ENCODE measurements around the gene UGT1A5.

Gene UGT1A5

GRCh38 chr2:233712611-233713261, at the start of gene UGT1A5:
Gene UGT1A5, plus strand, starts transcription at chr2:233712907. Its CDS starts 85 bp downstream, at chr2:233712992.
- Histone ChIP-seq H3K9ac (ENCODE audit: insufficient read length) (no peak within 1 kb of the TSS), H3K27ac (no peak within 1 kb of the TSS), H3K4me3 (no peak within 1 kb of the TSS), H3K9me3 (ENCODE audit: low read depth, low read length) (no peaks in the 10 kb centered on the region), H3K36me3 (ENCODE audit: insufficient read depth, low read length) (no peaks in the 10 kb centered on the region)
- no peak for TF ChIP-seq POLR2AphosphoS5 (IDR thresholded peaks at IDR 0.05; ENCODE audit: borderline replicate concordance, low read depth, low read length)
- TF ChIP-seq FOXP2 (optimal IDR thresholded peaks at IDR 0.05; ENCODE audit: control extremely low read depth, extremely low read length, insufficient read depth), result no peak
- no peak for TF ChIP-seq EZH2 (IDR thresholded peaks at IDR 0.05)
- DNase-seq (ENCODE audit: low read depth, low spot score), result no peak

GRCh38 chr2:233663911-233664310, 48.8 kb upstream of the UGT1A5 start:
- TF ChIP-seq POLR2AphosphoS5 (IDR thresholded peaks at IDR 0.05; ENCODE audit: borderline replicate concordance, low read depth, low read length) (no peak), EZH2 (IDR thresholded peaks at IDR 0.05) (no peak), FOXP2 (optimal IDR thresholded peaks at IDR 0.05; ENCODE audit: control extremely low read depth, extremely low read length, insufficient read depth) (no peak)

GRCh38 chr2:233668605-233669260, 44.0 kb upstream of the UGT1A5 start:
- Histone ChIP-seq H3K9me3 (ENCODE audit: low read depth, low read length) (no peaks in the 10 kb centered on the region), H3K36me3 (ENCODE audit: insufficient read depth, low read length) (no peaks in the 10 kb centered on the region), H3K4me3 (no peak overlapping the region), H3K9ac (ENCODE audit: insufficient read length) (no peak overlapping the region), H3K27ac (no peak overlapping the region)
- TF ChIP-seq POLR2AphosphoS5 (IDR thresholded peaks at IDR 0.05; ENCODE audit: borderline replicate concordance, low read depth, low read length) (no peak), FOXP2 (optimal IDR thresholded peaks at IDR 0.05; ENCODE audit: control extremely low read depth, extremely low read length, insufficient read depth) (no peak), EZH2 (IDR thresholded peaks at IDR 0.05) (no peak)
- DNase-seq (ENCODE audit: low read depth, low spot score), result no peak

More at GRCh38 chr2:233663911-233664310, 48.8 kb upstream of the UGT1A5 start:
- H3K36me3 ChIP-seq (ENCODE audit: insufficient read depth, low read length), result no peaks in the 10 kb centered on the region
- H3K9me3 ChIP-seq (ENCODE audit: low read depth, low read length), result no peaks in the 10 kb centered on the region
- H3K27ac ChIP-seq, result no peak overlapping the region
- H3K4me3 ChIP-seq, result no peak overlapping the region
- no peak overlapping the region for H3K9ac ChIP-seq (ENCODE audit: insufficient read length)
- DNase-seq (ENCODE audit: low read depth, low spot score), result no peak

GRCh38 chr2:233671290-233672161, 41.2 kb upstream of the UGT1A5 start, which contains the start of gene UGT1A9:
Gene UGT1A9, plus strand, starts transcription at chr2:233671898. Its CDS starts 37 bp downstream, at chr2:233671935.
- H3K4me3 ChIP-seq, result no peak within 1 kb of the TSS
- no peak within 1 kb of the TSS for H3K27ac ChIP-seq
- no peak within 1 kb of the TSS for H3K9ac ChIP-seq (ENCODE audit: insufficient read length)
- DNase-seq (ENCODE audit: low read depth, low spot score), result no peak
- no peaks in the 10 kb centered on the region for H3K9me3 ChIP-seq (ENCODE audit: low read depth, low read length)
- no peaks in the 10 kb centered on the region for H3K36me3 ChIP-seq (ENCODE audit: insufficient read depth, low read length)
- TF ChIP-seq POLR2AphosphoS5 (IDR thresholded peaks at IDR 0.05; ENCODE audit: borderline replicate concordance, low read depth, low read length), result no peak
- TF ChIP-seq FOXP2 (optimal IDR thresholded peaks at IDR 0.05; ENCODE audit: control extremely low read depth, extremely low read length, insufficient read depth), result no peak
- TF ChIP-seq EZH2 (IDR thresholded peaks at IDR 0.05), result no peak

GRCh38 chr2:233672886-233673285, 39.8 kb upstream of the UGT1A5 start:
- no peak overlapping the region for H3K27ac ChIP-seq
- no peak overlapping the region for H3K4me3 ChIP-seq
- no peaks in the 10 kb centered on the region for H3K36me3 ChIP-seq (ENCODE audit: insufficient read depth, low read length)
- no peak for DNase-seq (ENCODE audit: low read depth, low spot score)
- TF ChIP-seq POLR2AphosphoS5 (IDR thresholded peaks at IDR 0.05; ENCODE audit: borderline replicate concordance, low read depth, low read length), result no peak
- TF ChIP-seq FOXP2 (optimal IDR thresholded peaks at IDR 0.05; ENCODE audit: control extremely low read depth, extremely low read length, insufficient read depth), result no peak
- no peak for TF ChIP-seq EZH2 (IDR thresholded peaks at IDR 0.05)
- no peaks in the 10 kb centered on the region for H3K9me3 ChIP-seq (ENCODE audit: low read depth, low read length)
- no peak overlapping the region for H3K9ac ChIP-seq (ENCODE audit: insufficient read length)

GRCh38 chr2:233673896-233674295, 38.8 kb upstream of the UGT1A5 start:
- DNase-seq (ENCODE audit: low read depth, low spot score), result no peak
- Histone ChIP-seq H3K4me3 (no peak overlapping the region), H3K36me3 (ENCODE audit: insufficient read depth, low read length) (no peaks in the 10 kb centered on the region), H3K9me3 (ENCODE audit: low read depth, low read length) (no peaks in the 10 kb centered on the region), H3K9ac (ENCODE audit: insufficient read length) (no peak overlapping the region), H3K27ac (no peak overlapping the region)
- TF ChIP-seq POLR2AphosphoS5 (IDR thresholded peaks at IDR 0.05; ENCODE audit: borderline replicate concordance, low read depth, low read length) (no peak), FOXP2 (optimal IDR thresholded peaks at IDR 0.05; ENCODE audit: control extremely low read depth, extremely low read length, insufficient read depth) (no peak), EZH2 (IDR thresholded peaks at IDR 0.05) (no peak)

GRCh38 chr2:233674314-233674713, 38.4 kb upstream of the UGT1A5 start:
- TF ChIP-seq POLR2AphosphoS5 (IDR thresholded peaks at IDR 0.05; ENCODE audit: borderline replicate concordance, low read depth, low read length) (no peak), FOXP2 (optimal IDR thresholded peaks at IDR 0.05; ENCODE audit: control extremely low read depth, extremely low read length, insufficient read depth) (no peak), EZH2 (IDR thresholded peaks at IDR 0.05) (no peak)
- Histone ChIP-seq H3K27ac (no peak overlapping the region), H3K9ac (ENCODE audit: insufficient read length) (no peak overlapping the region), H3K36me3 (ENCODE audit: insufficient read depth, low read length) (no peaks in the 10 kb centered on the region), H3K9me3 (ENCODE audit: low read depth, low read length) (no peaks in the 10 kb centered on the region), H3K4me3 (no peak overlapping the region)
- DNase-seq (ENCODE audit: low read depth, low spot score), result no peak

GRCh38 chr2:233674995-233675394, 37.7 kb upstream of the UGT1A5 start:
- no peak for DNase-seq (ENCODE audit: low read depth, low spot score)
- TF ChIP-seq EZH2 (IDR thresholded peaks at IDR 0.05) (no peak), FOXP2 (optimal IDR thresholded peaks at IDR 0.05; ENCODE audit: control extremely low read depth, extremely low read length, insufficient read depth) (no peak), POLR2AphosphoS5 (IDR thresholded peaks at IDR 0.05; ENCODE audit: borderline replicate concordance, low read depth, low read length) (no peak)
- Histone ChIP-seq H3K9ac (ENCODE audit: insufficient read length) (no peak overlapping the region), H3K9me3 (ENCODE audit: low read depth, low read length) (no peaks in the 10 kb centered on the region), H3K4me3 (no peak overlapping the region), H3K36me3 (ENCODE audit: insufficient read depth, low read length) (no peaks in the 10 kb centered on the region), H3K27ac (no peak overlapping the region)

Data from SK-N-MC (cell line).